SK-MEL-5 (cell line): ENCODE results near the gene JSRP1. TPM values are rescaled to one million over a fixed set of nuclear protein-coding genes. Genes with fewer than 3 reads are reported as not detected.
A peak's percentile ranks its signal among the peaks of the same experiment; 100 is the strongest.

Experiments
- DNase-seq: peaks from one replicate; pipeline ENCODE4 v3.0.0-alpha.2; 2016; ENCODE audit warnings: low read depth, low spot score
- in situ Hi-C: cut with HindIII; loops from 2 replicates; pipeline ENCODE4 v1.10.0; 2016; ENCODE audit warnings: low sequenced_read_pairs, high pct_unique_total_duplicates, low pct_unique_long_range_greater_than_20kb
- total RNA-seq: library from RNA; depleted of rRNA; stranded (reverse); fragments of >200 nt; shearing (Covaris generic); gene quantifications from 2 replicates; pipeline ENCODE4 v1.2.3, GENCODE V29; 2014

JSRP1 gene
- total RNA-seq, 1 experiment from 2014 or later = 0.29 TPM

- in situ Hi-C loops = no loop called here
- no peak for DNase-seq
Measured at GRCh38 chr19:2252055-2252796, 4.0 kb downstream of the JSRP1 start.

- DNase-seq = no peak
- in situ Hi-C loops = no loop called here
Measured at GRCh38 chr19:2251106-2252054, 4.8 kb downstream of the JSRP1 start.

GRCh38 chr19:2250766-2251105 is 5.5 kb downstream of the JSRP1 start:
- in situ Hi-C loops = no loop called here
- no peak for DNase-seq

GRCh38 chr19:2249880-2250765 is 6.1 kb downstream of the JSRP1 start:
- in situ Hi-C loops = no loop called here
- no peak for DNase-seq

GRCh38 chr19:2249010-2249866 is 7.0 kb downstream of the JSRP1 start, which contains the start of gene AMH:
TSS of gene AMH (plus strand) at chr19:2249323. CDS start at chr19:2249333, 10 bp downstream.
- in situ Hi-C loops = no loop called here
- DNase-seq = no peak

- in situ Hi-C loops = no loop called here
- DNase-seq = no peak
Measured at GRCh38 chr19:2248136-2249009, 7.8 kb downstream of the JSRP1 start.

- DNase-seq = no peak
- in situ Hi-C loops = no loop called here
Measured at GRCh38 chr19:2247433-2248101, 8.7 kb downstream of the JSRP1 start.

- peak; percentile 28 for DNase-seq
- in situ Hi-C loops = no loop called here
Measured at GRCh38 chr19:2246801-2247361, 9.3 kb downstream of the JSRP1 start.

- DNase-seq = no peak
- in situ Hi-C loops = no loop called here
Measured at GRCh38 chr19:2246014-2246620, 10.1 kb downstream of the JSRP1 start.

- no peak for DNase-seq
- in situ Hi-C loops = no loop called here
Measured at GRCh38 chr19:2245273-2245672, 10.9 kb downstream of the JSRP1 start.

- in situ Hi-C loops = no loop called here
- DNase-seq = no peak
Measured at GRCh38 chr19:2244486-2244885, 11.7 kb downstream of the JSRP1 start.

GRCh38 chr19:2244125-2244411 is 12.1 kb downstream of the JSRP1 start:
- in situ Hi-C loops = no loop called here
- DNase-seq = no peak

- in situ Hi-C loops = no loop called here
Measured at GRCh38 chr19:2243274-2244124, 12.7 kb downstream of the JSRP1 start.

GRCh38 chr19:2242816-2243215 is 13.4 kb downstream of the JSRP1 start:
- in situ Hi-C loops = no loop called here
- DNase-seq = no peak

More at GRCh38 chr19:2243274-2244124, 12.7 kb downstream of the JSRP1 start:
- no peak for DNase-seq
